NT2/D1 (cell line): Measurements from ENCODE around the gene TTC29.

Experiments
- SUZ12 ChIP-seq: IDR thresholded peaks from 2 replicates; pipeline ENCODE4 v1.6.1; 2011; ENCODE audit not compliant: insufficient read length, insufficient read depth; ENCODE audit errors: extremely low read depth
- YY1 ChIP-seq: IDR thresholded peaks from 2 replicates; pipeline ENCODE4 v1.6.1; 2011; ENCODE audit not compliant: insufficient read length, insufficient read depth

DNA sequence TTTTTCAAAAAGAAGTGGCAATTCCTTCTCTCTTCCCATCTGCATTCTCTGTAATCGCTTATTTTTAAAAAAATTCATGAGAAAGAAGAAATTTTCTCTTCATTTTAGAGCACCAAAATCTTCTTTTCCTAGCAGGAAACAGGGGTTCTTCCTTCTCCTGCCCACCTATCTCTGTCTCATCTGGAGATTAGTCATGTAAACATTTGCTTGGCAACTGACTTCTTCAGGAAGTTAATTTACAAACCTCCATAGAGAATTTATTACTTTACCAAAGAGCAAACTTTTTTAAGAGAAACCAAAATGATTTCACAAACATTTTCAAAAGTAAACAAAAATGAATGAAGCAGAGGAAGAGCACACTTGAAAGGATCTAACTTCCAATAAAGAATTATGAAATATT, 13.5 kb downstream of the TTC29 start:
- TF ChIP-seq YY1, result no peak
- TF ChIP-seq SUZ12, result no peak
